PFSK-1 (cell line): ENCODE data around the gene RAB3C.

Experiments
- POLR2AphosphoS5 ChIP-seq: IDR thresholded peaks from 2 replicates; pipeline ENCODE4 v1.6.1; 2012; ENCODE audit warnings: low read depth, mild to moderate bottlenecking, control low read depth, low read length, moderate library complexity
- REST ChIP-seq, 2 experiments: IDR thresholded peaks; 2 replicates each; pipeline versions ENCODE4 v1.6.1 to v1.8.0; 2011 to 2012; ENCODE audit warnings: low read depth in 2 of 2, low read length in 2 of 2, control low read depth in 1 of 2, inconsistent platforms in 1 of 2, mild to moderate bottlenecking in 1 of 2, moderate library complexity in 1 of 2; ENCODE audit not compliant: insufficient read depth in 1 of 2
- TAF1 ChIP-seq: IDR thresholded peaks from 2 replicates; pipeline ENCODE4 v1.6.1; 2012; ENCODE audit warnings: low read length, control low read depth, borderline replicate concordance; ENCODE audit not compliant: insufficient read depth

GRCh38 chr5:58774937-58775336 is 192.1 kb downstream of the RAB3C start:
- TF ChIP-seq POLR2AphosphoS5 (no peak), TAF1 (no peak), REST (IDR thresholded peaks at IDR 0.05; ENCODE audit: insufficient read depth in 1 of 2, low read depth in 2 of 2, low read length in 2 of 2) (no peak)
